Fibroblast of pulmonary artery (primary cell): ENCODE measurements around the gene CACNA1C.

ENCODE experiments used
- DNase-seq: peaks from one replicate; pipeline ENCODE4 v3.0.0-alpha.2; 2010; ENCODE audit warnings: low read depth
- H3K4me3 ChIP-seq: replicated peaks from 2 replicates; pipeline ENCODE4 v1.5.1; 2011; ENCODE audit warnings: low read depth, mild to moderate bottlenecking, control low read depth, low read length, moderate library complexity
- TF ChIP-seq, protein P1 (sequence below): IDR thresholded peaks from 2 replicates; pipeline ENCODE4 v1.5.1; 2011; ENCODE audit warnings: mild to moderate bottlenecking, control low read depth, low read length, inconsistent platforms; ENCODE audit errors: missing control alignments

The CACNA1C gene

DNA sequence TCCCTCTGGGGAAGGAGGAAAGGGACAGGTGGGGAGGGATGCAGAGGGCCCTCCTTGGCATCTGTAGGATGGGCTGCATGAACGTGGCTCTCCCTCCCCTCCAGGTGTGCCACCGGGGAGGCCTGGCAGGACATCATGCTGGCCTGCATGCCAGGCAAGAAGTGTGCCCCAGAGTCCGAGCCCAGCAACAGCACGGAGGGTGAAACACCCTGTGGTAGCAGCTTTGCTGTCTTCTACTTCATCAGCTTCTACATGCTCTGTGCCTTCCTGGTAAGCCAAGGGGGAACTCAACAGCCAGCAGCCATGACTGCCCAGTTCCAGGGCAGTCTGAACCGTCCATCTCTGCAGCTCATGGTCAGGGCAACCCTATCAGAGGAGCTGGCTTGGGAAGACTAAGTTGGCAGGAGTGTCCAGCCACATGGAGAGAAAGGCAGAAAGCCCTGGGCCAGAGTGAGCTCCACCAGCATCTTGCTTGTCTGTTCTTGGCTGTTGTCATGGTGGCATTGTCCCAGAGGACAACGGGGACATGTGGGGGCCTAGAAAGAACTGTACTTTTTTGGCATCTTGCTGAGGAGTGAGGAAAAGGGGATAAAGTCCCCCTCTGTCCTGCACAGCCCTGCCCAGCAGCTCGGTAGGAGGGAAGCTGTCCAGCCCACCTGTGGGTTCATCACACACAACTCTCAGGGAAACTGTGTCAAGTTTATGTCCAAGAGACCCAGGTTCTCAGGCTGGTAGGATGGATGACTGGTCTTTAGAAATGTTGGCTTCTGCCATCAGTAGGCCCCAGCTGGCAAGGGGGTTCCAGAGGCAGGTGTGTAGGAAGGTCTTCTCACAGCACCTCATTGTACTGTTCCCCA, 612.2 kb downstream of the CACNA1C start:
- DNase-seq: no peak
- TF ChIP-seq, protein P1, sequence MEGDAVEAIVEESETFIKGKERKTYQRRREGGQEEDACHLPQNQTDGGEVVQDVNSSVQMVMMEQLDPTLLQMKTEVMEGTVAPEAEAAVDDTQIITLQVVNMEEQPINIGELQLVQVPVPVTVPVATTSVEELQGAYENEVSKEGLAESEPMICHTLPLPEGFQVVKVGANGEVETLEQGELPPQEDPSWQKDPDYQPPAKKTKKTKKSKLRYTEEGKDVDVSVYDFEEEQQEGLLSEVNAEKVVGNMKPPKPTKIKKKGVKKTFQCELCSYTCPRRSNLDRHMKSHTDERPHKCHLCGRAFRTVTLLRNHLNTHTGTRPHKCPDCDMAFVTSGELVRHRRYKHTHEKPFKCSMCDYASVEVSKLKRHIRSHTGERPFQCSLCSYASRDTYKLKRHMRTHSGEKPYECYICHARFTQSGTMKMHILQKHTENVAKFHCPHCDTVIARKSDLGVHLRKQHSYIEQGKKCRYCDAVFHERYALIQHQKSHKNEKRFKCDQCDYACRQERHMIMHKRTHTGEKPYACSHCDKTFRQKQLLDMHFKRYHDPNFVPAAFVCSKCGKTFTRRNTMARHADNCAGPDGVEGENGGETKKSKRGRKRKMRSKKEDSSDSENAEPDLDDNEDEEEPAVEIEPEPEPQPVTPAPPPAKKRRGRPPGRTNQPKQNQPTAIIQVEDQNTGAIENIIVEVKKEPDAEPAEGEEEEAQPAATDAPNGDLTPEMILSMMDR: no peak
- H3K4me3 ChIP-seq: no peak overlapping the region

DNA sequence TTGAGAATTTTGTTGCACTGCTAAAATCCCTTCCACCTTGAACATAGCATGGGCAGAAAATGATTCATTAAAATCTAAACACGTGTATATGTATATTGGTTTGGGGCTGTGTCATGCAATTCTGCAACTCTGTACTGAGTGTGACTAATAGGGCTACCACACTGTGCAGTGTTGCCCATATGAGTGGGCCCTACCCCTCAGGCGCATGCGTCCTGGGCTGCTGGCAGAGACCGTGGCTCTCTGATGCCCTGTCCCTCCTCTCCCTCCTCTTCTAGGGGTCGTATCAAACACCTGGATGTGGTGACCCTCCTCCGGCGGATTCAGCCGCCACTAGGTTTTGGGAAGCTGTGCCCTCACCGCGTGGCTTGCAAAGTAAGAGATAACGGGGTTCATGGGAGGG, 613.6 kb downstream of the CACNA1C start:
- TF ChIP-seq, protein P1: no peak
- no peak for DNase-seq
- H3K4me3 ChIP-seq: no peak overlapping the region

GRCh38 chr12:2666846-2667245, 614.1 kb downstream of the CACNA1C start:
- no peak for DNase-seq
- H3K4me3 ChIP-seq: no peak overlapping the region
- TF ChIP-seq, protein P1: no peak

DNA sequence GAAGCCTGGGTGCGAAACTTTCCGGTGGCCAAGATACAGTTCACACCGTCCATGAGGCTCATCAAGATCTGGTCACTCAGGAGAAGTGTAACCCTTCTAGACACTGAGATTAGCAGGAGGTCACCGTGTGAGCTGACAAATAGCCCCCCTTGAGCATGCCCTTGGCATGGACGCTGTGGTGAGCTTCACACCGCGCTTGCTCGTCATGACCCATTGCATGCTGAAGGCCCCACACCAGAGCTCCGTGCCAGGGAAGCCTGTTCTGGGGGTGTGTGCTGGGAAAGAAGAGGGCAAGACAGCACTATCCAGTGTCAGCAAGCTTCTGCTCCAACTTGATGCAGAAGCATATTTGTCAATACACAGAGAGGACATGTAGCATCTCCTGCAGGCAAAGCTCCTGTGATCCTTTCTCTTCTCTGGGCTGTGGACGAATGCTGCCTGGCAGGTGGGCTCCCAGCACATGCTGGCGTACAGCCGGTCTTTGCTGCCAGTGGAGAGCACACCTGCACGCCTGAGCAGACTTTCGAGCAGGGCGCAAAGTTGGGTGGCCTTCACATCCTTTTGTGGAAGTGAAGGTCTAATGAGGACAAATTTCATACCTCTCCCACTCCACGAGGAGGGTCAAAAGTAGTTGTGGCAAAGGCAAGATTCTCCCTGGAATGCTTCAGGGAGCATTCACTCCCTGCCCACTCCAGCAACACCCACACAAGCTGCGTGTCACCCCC, 615.1 kb downstream of the CACNA1C start:
- TF ChIP-seq, protein P1: no peak
- DNase-seq: no peak
- H3K4me3 ChIP-seq: no peak overlapping the region

- TF ChIP-seq, protein P1: no peak
- no peak for DNase-seq
These were observed 616.0 kb downstream of the CACNA1C start for GRCh38 chr12:2668816-2669215.

DNA sequence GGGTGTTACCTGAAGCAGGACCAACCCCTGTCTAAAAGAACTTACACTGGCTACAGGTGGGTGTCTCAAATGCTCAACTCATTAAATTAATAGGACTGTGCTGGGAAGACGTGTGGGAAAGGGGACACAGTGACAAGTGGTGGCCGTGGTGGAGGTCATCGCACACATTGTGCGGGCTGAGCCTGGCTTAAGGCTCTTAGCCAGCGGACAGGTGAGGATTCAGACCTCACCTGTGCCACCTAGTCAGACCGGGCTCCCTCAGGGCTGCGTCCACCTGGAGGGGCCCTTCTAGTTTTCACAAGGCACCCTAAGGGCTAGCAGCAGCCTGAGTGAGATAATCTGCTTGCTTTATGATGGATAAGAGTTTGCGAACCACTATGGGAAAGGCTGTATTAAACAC, 616.8 kb downstream of the CACNA1C start:
- TF ChIP-seq, protein P1: no peak
- no peak for DNase-seq
- no peak overlapping the region for H3K4me3 ChIP-seq

More at GRCh38 chr12:2668816-2669215, 616.0 kb downstream of the CACNA1C start:
- H3K4me3 ChIP-seq: no peak overlapping the region

GRCh38 chr12:2672863-2673262, 620.1 kb downstream of the CACNA1C start:
- TF ChIP-seq, protein P1: no peak
- no peak overlapping the region for H3K4me3 ChIP-seq
- no peak for DNase-seq
